Measurements from ENCODE around the gene ZNF888.
"Not testable (repeated sequence)": the region's sequence is repeated elsewhere in the genome, so short reads cannot be mapped to it uniquely, and the experiment has no call there.

ZNF888 gene

DNA sequence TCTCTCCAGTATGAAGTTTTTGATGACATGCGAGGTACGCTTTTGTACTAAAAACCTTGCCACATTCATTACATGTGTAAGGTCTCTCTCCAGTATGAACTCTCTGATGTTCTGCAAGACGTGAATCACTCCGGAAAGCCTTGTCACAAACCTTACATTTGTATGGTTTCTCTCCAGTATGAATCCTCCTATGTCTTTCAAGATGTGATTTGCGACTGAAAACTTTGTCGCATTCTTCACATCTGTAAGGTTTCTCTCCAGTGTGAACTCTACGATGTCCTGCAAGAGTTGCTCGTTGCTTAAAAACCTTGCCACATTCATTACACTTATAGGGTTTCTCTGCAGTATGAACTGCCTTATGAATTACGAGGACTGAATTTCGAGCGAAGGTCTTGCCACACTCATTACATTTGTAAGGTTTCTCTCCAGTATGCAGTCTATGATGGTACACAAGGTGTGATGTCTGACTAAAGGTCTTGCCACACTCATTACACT, 42.3 kb downstream of the ZNF888 start:
- peaks cover 63 to 65% of the 10 kb centered on the region in 2 donors for H3K9me3 ChIP-seq (ENCODE audit: control insufficient read depth in 1 of 2, low read length in 2 of 2)
- H3K36me3 ChIP-seq (ENCODE audit: control insufficient read depth in 1 of 2, insufficient read depth in 2 of 2, low read length in 2 of 2) = peaks cover 29 to 70% of the 10 kb centered on the region in 2 donors

DNA sequence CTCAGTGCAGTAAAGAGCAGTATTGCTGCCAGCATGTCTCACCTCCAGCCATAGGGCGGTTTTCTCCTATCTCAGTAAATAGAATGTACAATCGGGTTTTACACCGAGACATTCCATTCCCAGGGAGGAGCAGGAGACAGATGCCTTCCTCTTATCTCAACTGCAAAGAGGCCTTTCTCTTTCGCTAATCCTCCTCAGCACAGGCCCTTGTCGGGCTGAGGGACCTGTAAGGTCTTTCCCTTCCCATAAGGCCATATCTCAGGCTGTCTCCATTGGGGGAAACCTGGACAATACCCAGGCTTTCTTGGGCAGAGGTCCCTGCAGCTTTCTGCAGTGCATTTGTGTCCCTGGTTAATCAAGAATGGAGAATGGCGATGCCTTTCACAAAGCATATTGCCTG, 50.2 kb downstream of the ZNF888 start:
- H3K9me3 ChIP-seq (ENCODE audit: control insufficient read depth in 1 of 2, low read length in 2 of 2) = peaks cover 12 to 14% of the 10 kb centered on the region in 2 donors
- not testable (repeated sequence) for H3K4me1 ChIP-seq (ENCODE audit: control insufficient read depth in 1 of 2, insufficient read depth in 2 of 2, low read length in 2 of 2); H3K27ac ChIP-seq (ENCODE audit: low read depth, low read length); H3K4me3 ChIP-seq (ENCODE audit: low read depth in 1 of 2, low read length in 2 of 2); H3K9ac ChIP-seq (ENCODE audit: low read depth in 1 of 2, low read length in 2 of 2); H3K36me3 ChIP-seq (ENCODE audit: control insufficient read depth in 1 of 2, insufficient read depth in 2 of 2, low read length in 2 of 2); H3K27me3 ChIP-seq (ENCODE audit: control insufficient read depth in 1 of 2, insufficient read depth in 2 of 2, low read length in 2 of 2)

More for the DNA sequence above, 42.3 kb downstream of the ZNF888 start:
- no peaks in the 10 kb centered on the region for H3K4me1 ChIP-seq (ENCODE audit: control insufficient read depth in 1 of 2, insufficient read depth in 2 of 2, low read length in 2 of 2)
- H3K27me3 ChIP-seq (ENCODE audit: control insufficient read depth in 1 of 2, insufficient read depth in 2 of 2, low read length in 2 of 2) = no peaks in the 10 kb centered on the region
- H3K27ac ChIP-seq (ENCODE audit: low read depth, low read length) = no peak overlapping the region
- no peak overlapping the region for H3K9ac ChIP-seq (ENCODE audit: low read depth in 1 of 2, low read length in 2 of 2)
- H3K4me3 ChIP-seq (ENCODE audit: low read depth in 1 of 2, low read length in 2 of 2) = peak overlapping the region in 1 of 2 donors; percentile 14

- Histone ChIP-seq H3K4me3 (ENCODE audit: low read depth in 1 of 2, low read length in 2 of 2) (no peak overlapping the region), H3K27ac (ENCODE audit: low read depth, low read length) (no peak overlapping the region), H3K9me3 (ENCODE audit: control insufficient read depth in 1 of 2, low read length in 2 of 2) (peaks cover 0 to 1% of the 10 kb centered on the region in 2 donors), H3K9ac (ENCODE audit: low read depth in 1 of 2, low read length in 2 of 2) (no peak overlapping the region), H3K4me1 (ENCODE audit: control insufficient read depth in 1 of 2, insufficient read depth in 2 of 2, low read length in 2 of 2) (no peaks in the 10 kb centered on the region), H3K27me3 (ENCODE audit: control insufficient read depth in 1 of 2, insufficient read depth in 2 of 2, low read length in 2 of 2) (no peaks in the 10 kb centered on the region), H3K36me3 (ENCODE audit: control insufficient read depth in 1 of 2, insufficient read depth in 2 of 2, low read length in 2 of 2) (no peaks in the 10 kb centered on the region)
Observed at GRCh38 chr19:52871466-52871865, 51.8 kb downstream of the ZNF888 start.

DNA sequence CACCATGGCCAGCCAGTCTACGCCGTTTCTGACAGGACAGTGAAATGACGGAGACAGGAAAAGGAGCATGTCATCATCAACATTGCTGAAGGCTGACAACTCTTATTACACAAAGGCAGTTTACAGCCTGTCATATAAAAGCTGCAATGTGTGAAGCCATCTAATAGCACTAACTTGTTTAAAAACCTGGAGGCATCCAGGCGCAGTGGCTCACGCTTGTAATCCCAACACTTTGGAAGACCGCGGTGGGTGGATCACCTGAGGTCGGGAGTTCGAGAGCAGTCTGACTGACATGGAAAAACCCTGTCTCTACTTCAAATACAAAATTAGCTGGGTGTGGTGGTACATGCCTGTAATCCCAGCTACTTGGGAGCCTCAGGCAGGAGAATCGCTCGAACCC, 55.2 kb downstream of the ZNF888 start:
- H3K9ac ChIP-seq (ENCODE audit: low read depth in 1 of 2, low read length in 2 of 2); H3K36me3 ChIP-seq (ENCODE audit: control insufficient read depth in 1 of 2, insufficient read depth in 2 of 2, low read length in 2 of 2); H3K27ac ChIP-seq (ENCODE audit: low read depth, low read length); H3K9me3 ChIP-seq (ENCODE audit: control insufficient read depth in 1 of 2, low read length in 2 of 2); H3K4me1 ChIP-seq (ENCODE audit: control insufficient read depth in 1 of 2, insufficient read depth in 2 of 2, low read length in 2 of 2); H3K27me3 ChIP-seq (ENCODE audit: control insufficient read depth in 1 of 2, insufficient read depth in 2 of 2, low read length in 2 of 2); H3K4me3 ChIP-seq (ENCODE audit: low read depth in 1 of 2, low read length in 2 of 2): not testable (repeated sequence)

DNA sequence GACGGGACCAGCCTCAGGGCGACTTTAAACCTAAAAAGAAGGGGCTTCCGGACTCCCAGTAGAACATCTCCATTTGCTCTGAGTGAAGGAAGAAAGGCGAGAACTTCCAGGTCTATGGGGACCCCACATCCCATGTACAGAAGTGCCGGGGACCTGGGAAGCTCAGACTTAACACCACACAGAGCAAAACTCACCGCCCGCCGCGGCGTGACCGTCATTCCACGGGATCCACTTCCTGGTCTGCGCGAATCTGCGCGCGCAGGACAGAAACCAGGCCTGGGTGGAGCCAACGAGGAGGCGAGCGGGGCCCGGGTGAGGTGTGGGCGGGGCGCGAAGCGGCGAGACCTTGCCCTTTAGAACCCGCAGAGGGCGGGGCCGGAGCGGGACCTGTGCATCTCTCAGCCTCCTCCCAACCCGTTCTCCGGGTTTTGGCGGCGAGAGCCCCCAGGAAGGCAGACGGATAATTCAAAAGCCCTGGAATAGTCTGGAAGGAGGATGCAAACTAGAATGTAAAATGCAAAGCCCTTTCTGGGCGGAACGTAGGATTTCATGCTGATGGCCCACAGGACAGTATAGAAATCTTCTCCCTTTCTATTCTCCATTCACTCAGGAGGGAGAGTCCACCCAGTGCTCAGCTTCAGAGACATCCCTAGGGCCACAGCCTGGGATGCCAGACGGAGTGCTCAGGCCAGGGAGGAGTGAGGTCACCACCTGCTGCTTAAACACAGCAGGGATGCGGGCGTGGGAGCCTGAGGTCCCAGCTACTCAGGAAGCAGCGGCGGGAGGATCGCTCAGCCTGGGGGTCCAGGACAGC, 65.6 kb downstream of the ZNF888 start, which contains the start of gene ZNF468:
Gene ZNF468 (minus strand): TSS at position 242 of the 814 bp plus-strand sequence. CDS start 3,347 bp downstream, outside the sequence.
- H3K4me1 ChIP-seq (ENCODE audit: control insufficient read depth in 1 of 2, insufficient read depth in 2 of 2, low read length in 2 of 2); H3K27ac ChIP-seq (ENCODE audit: low read depth, low read length); H3K27me3 ChIP-seq (ENCODE audit: control insufficient read depth in 1 of 2, insufficient read depth in 2 of 2, low read length in 2 of 2); H3K9me3 ChIP-seq (ENCODE audit: control insufficient read depth in 1 of 2, low read length in 2 of 2): not testable (repeated sequence)
- Histone ChIP-seq H3K4me3 (ENCODE audit: low read depth in 1 of 2, low read length in 2 of 2) (peak within 1 kb of the TSS; percentile 89 to 92), H3K9ac (ENCODE audit: low read depth in 1 of 2, low read length in 2 of 2) (peak within 1 kb of the TSS; percentile 64 to 73), H3K36me3 (ENCODE audit: control insufficient read depth in 1 of 2, insufficient read depth in 2 of 2, low read length in 2 of 2) (peaks cover 9 to 13% of the 10 kb centered on the region in 2 donors)

DNA sequence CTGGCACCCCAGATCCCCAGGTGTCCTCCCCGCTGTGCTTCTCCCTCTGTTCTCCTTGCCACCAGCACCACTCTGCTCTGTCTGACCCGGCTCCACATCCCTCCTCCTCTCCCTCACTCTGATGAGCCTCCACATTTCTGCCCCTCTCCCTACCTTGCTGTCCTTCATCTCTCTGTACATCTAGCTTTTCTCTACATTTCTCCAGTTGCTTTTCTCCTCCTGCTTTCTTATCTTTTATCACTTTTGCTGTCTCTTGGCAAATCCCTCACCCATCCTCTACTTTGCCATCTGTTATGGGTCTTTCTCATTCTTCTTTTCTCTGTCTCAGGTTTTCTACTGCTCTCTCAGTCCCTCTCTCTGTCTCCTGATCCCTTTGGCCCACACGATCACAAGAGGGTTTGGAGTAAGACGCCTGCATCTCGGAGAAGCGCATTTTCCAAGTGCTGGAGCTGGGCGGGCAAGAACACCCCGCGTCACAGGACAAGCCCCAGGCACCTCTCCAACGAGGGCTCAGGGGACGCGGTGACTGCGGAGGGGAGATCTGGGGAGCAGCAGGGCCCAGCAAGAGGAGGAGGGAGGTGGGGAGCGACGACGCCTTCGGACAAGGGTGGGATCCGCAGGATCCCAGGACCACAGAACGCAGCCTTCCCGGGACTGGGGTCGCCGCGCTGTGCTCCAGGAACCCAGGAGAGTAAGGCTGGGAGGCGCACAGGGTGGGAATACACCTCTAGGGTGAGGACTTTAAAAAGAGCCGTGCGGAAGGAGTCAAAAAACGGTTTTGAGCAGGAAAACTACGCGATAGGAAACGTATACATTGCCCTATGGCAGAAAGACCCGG, 66.5 kb downstream of the ZNF888 start:
- not testable (repeated sequence) for H3K4me1 ChIP-seq (ENCODE audit: control insufficient read depth in 1 of 2, insufficient read depth in 2 of 2, low read length in 2 of 2); H3K9me3 ChIP-seq (ENCODE audit: control insufficient read depth in 1 of 2, low read length in 2 of 2); H3K27me3 ChIP-seq (ENCODE audit: control insufficient read depth in 1 of 2, insufficient read depth in 2 of 2, low read length in 2 of 2); H3K27ac ChIP-seq (ENCODE audit: low read depth, low read length)
- Histone ChIP-seq H3K36me3 (ENCODE audit: control insufficient read depth in 1 of 2, insufficient read depth in 2 of 2, low read length in 2 of 2) (peaks cover 9 to 21% of the 10 kb centered on the region in 2 donors), H3K4me3 (ENCODE audit: low read depth in 1 of 2, low read length in 2 of 2) (peak overlapping the region; percentile 89 to 92), H3K9ac (ENCODE audit: low read depth in 1 of 2, low read length in 2 of 2) (peak overlapping the region; percentile 64 to 73)
